ENCODE measurements around the gene EPB41L4A. TPM values are rescaled to one million over a fixed set of nuclear protein-coding genes. Genes with fewer than 3 reads are reported as not detected.
"Not testable (repeated sequence)": the region's sequence is repeated elsewhere in the genome, so short reads cannot be mapped to it uniquely, and the experiment has no call there.

EPB41L4A gene
- total RNA-seq, 1 experiment from 2014 or later, result 0.87 TPM

- no peak overlapping the region for H3K27ac ChIP-seq (ENCODE audit: low read length)
- ATAC-seq (no peak), DNase-seq (ENCODE audit: low read depth, low spot score) (no peak)
- no peak overlapping the region for H3K4me3 ChIP-seq (ENCODE audit: low read depth in 2 of 2, low read length in 2 of 2)
- POLR2A ChIA-PET, result no interaction called here
- no peaks in the 10 kb centered on the region for H3K27me3 ChIP-seq (ENCODE audit: control insufficient read depth, insufficient read depth, low read length)
- no TSS peak for BruUV-seq (replicated peaks)
- CTCF ChIA-PET, result no interaction called here
- H3K4me1 ChIP-seq (ENCODE audit: control insufficient read depth, insufficient read depth, low read length), result no peaks in the 10 kb centered on the region
- in situ Hi-C loops (cut with HindIII; ENCODE audit: low pct_unique_long_range_greater_than_20kb, low sequenced_read_pairs) (no loop called here), intact Hi-C loops (cut with micrococcal nuclease; ENCODE audit: unreplicated experiment) (no loop called here)
- no peaks in the 10 kb centered on the region for H3K36me3 ChIP-seq (ENCODE audit: control insufficient read depth, insufficient read depth, low read length)
- H3K9me3 ChIP-seq (ENCODE audit: control insufficient read depth, insufficient read depth, low read depth, low read length), result no peaks in the 10 kb centered on the region
- no peak for TF ChIP-seq REST (IDR thresholded peaks at IDR 0.05; ENCODE audit: insufficient read depth in 1 of 2, low read depth in 2 of 2, low read length in 1 of 2)
- TF ChIP-seq SIN3A (IDR thresholded peaks at IDR 0.05; ENCODE audit: borderline replicate concordance, insufficient read depth, low read depth, low read length), result no peak
- TF ChIP-seq CTCF (IDR thresholded peaks at IDR 0.05), result no peak
- no peak for TF ChIP-seq TCF7L2 (IDR thresholded peaks at IDR 0.05; ENCODE audit: low read depth, low read length)
- TF ChIP-seq POLR2AphosphoS5 (IDR thresholded peaks at IDR 0.05; ENCODE audit: low read depth, low read length), result no peak
These were observed 21.4 kb downstream of the EPB41L4A start for GRCh38 chr5:112397690-112398089.

GRCh38 chr5:112396430-112396829 lies 22.6 kb downstream of the EPB41L4A start:
- ChIA-PET CTCF (no interaction called here), POLR2A (no interaction called here)
- Histone ChIP-seq H3K4me3 (ENCODE audit: low read depth in 2 of 2, low read length in 2 of 2) (no peak overlapping the region), H3K36me3 (ENCODE audit: control insufficient read depth, insufficient read depth, low read length) (no peaks in the 10 kb centered on the region), H3K27me3 (ENCODE audit: control insufficient read depth, insufficient read depth, low read length) (no peaks in the 10 kb centered on the region), H3K4me1 (ENCODE audit: control insufficient read depth, insufficient read depth, low read length) (no peaks in the 10 kb centered on the region), H3K27ac (ENCODE audit: low read length) (no peak overlapping the region), H3K9me3 (ENCODE audit: control insufficient read depth, insufficient read depth, low read depth, low read length) (no peaks in the 10 kb centered on the region)
- intact Hi-C loops (cut with micrococcal nuclease; ENCODE audit: unreplicated experiment) (no loop called here), in situ Hi-C loops (cut with HindIII; ENCODE audit: low pct_unique_long_range_greater_than_20kb, low sequenced_read_pairs) (no loop called here)
- ATAC-seq (no peak), DNase-seq (ENCODE audit: low read depth, low spot score) (no peak)
- BruUV-seq (replicated peaks), result no TSS peak
- no peak for TF ChIP-seq TCF7L2 (IDR thresholded peaks at IDR 0.05; ENCODE audit: low read depth, low read length)
- TF ChIP-seq POLR2AphosphoS5 (IDR thresholded peaks at IDR 0.05; ENCODE audit: low read depth, low read length), result no peak
- no peak for TF ChIP-seq REST (IDR thresholded peaks at IDR 0.05; ENCODE audit: insufficient read depth in 1 of 2, low read depth in 2 of 2, low read length in 1 of 2)
- TF ChIP-seq SIN3A (IDR thresholded peaks at IDR 0.05; ENCODE audit: borderline replicate concordance, insufficient read depth, low read depth, low read length), result no peak
- no peak for TF ChIP-seq CTCF (IDR thresholded peaks at IDR 0.05)

- CTCF ChIA-PET; in situ Hi-C loops (cut with HindIII; ENCODE audit: low pct_unique_long_range_greater_than_20kb, low sequenced_read_pairs); BruUV-seq (replicated peaks): not testable (repeated sequence)
These were observed 23.8 kb downstream of the EPB41L4A start for GRCh38 chr5:112395299-112395698.

More at GRCh38 chr5:112395299-112395698, 23.8 kb downstream of the EPB41L4A start:
- H3K9me3 ChIP-seq (ENCODE audit: control insufficient read depth, insufficient read depth, low read depth, low read length); POLR2A ChIA-PET; H3K4me1 ChIP-seq (ENCODE audit: control insufficient read depth, insufficient read depth, low read length); H3K27me3 ChIP-seq (ENCODE audit: control insufficient read depth, insufficient read depth, low read length); ATAC-seq; intact Hi-C loops (cut with micrococcal nuclease; ENCODE audit: unreplicated experiment); DNase-seq (ENCODE audit: low read depth, low spot score); H3K36me3 ChIP-seq (ENCODE audit: control insufficient read depth, insufficient read depth, low read length); H3K4me3 ChIP-seq (ENCODE audit: low read depth in 2 of 2, low read length in 2 of 2); H3K27ac ChIP-seq (ENCODE audit: low read length): not testable (repeated sequence)
